GM21381 (cell line): ENCODE data around the gene GSG1L.
"Not testable (repeated sequence)": the region's sequence is repeated elsewhere in the genome, so short reads cannot be mapped to it uniquely, and the experiment has no call there.

Experiments
- ATAC-seq: cut with Tn5 transposase; IDR thresholded peaks from one replicate; pipeline ENCODE4 v1.9.1; 2021; ENCODE audit warnings: mild to moderate bottlenecking, moderate library complexity; ENCODE audit not compliant: unreplicated experiment

Gene GSG1L

DNA sequence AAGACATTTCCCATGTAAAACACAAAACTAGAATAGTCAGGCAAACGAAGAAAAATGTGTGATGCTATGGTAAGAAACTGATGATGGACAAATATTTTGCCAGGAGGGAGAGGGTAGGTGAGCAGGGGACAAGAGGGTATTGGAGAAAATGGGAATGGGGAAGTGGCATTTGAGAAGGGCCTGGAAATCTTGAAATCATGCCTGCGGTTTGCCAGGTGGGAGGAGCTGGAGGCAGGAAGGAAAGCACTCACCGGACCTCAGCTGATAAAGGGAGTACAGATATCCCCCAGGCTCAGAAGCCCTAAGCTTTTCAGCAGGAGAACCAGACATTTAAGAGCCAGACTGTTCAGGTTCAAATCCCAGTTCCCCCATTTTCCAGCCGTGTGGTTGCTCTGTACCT lies 103.6 kb downstream of the GSG1L start:
- no peak for ATAC-seq

- ATAC-seq = no peak
These were observed 109.3 kb downstream of the GSG1L start for GRCh38 chr16:27954191-27954590.

DNA sequence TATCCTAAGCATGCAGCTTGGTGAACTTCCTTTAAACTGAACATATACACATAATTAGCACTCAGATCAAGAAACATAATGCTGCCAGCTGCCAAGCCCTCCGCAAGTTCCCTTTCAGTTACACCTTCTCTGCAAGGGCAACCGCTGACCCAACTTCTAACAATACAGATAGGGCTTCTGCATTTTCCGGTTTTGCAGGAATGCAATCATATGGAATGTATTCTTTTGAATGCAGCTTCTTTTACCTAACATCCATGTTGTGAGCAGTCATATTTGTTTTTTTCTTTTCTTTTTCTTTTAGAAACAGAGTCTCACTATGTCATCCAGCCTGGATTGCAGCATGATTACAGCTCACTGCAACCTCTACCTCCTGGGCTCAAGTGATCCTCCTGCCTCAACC lies 110.7 kb downstream of the GSG1L start:
- no peak for ATAC-seq

DNA sequence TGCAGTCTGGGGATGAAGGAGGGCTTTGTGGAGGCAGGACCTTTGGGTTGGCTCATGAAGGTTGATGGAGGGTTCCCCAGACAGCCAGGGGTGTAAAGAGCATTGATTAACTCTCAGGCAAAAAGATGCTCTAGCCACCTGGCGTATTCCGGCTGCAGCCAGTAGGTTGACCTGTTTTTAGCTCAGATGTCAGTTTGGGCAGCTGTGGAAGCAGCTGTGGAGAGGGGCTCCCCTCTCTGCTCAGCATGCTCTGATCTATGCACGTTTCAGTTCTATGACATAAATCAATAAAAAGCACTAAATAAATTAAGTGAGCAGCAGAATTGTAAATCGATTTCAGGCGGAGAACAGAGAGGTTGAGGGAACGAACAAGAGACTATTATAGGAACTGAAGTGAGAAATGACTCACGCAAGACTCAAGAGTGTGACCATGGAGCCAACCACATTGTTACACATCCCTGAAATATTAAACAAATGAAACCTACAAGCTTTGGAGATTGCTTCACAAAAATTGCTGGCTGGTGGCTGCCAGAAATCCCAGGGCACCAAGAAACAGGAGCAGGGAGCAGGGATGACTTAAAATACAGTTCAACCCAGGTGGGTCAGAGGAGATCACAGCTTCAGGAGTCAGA lies 111.9 kb downstream of the GSG1L start:
- no peak for ATAC-seq

DNA sequence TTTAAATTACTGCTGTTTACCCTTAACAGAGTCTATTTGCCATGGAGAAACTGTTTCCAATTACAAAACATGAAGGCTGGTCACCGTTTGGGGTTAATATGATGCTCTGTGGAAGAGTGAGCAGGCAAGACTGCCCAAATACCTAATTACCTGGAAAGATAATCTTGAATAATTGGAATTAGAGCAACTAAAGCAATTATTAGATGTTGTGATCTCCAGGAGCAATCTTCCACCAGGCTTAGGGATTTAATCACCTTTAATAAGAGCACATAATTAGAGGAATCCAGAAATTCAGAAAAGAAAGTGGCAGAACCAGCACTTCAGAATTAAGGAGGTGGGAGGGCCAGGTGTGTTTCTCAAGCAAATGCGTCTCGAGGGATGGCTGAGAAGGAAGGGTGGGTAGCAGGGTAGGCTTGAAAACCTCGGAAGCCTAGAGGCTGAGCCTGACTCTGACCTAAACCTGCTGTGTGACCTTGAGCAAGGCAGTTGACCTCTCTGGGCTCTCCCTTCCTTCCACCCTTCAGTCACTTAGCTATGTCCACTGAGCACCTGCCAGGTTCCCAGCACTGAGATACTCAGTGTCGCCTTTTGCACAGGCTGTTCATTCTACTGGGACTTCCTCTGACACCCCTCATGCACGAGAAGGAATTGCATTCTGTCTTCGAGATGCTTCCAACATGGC lies 113.2 kb downstream of the GSG1L start:
- no peak for ATAC-seq

GRCh38 chr16:27947696-27948095 lies 115.8 kb downstream of the GSG1L start:
- no peak for ATAC-seq

DNA sequence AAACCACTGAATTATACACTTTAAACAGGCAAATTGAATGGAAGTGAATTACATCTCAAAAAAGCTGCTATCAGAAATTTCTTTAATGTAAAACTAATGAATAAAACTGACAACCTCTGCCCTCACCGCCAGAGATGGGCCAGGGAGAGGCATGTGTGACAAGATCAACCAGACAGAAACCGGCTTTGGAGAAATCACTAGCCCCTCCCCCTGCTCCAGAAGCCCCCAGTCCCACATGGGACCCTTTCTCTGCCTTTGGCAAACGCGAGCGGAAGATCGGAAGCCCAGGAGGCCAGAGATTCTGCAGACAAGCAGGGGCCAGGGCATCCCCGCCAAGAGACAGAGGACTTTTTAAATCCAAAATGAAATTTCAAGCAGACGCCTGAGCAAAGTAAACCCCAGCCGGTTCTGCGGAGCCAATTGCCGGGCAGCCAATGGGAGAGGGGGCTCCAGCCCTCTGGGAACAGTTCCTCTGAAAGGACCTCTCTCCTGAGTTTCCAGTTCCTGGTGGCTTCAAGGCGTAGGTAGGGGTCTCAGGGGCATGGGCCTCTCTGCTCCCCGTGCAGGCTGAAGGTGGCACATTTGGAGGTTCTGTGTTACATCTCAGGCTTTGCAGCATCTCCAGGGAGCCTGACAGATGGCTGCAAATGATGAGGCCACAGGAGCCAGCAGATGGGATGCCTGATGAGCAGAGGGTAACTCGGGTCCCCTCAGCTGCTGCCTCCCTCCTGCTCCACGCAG lies 118.1 kb downstream of the GSG1L start:
- no peak for ATAC-seq

GRCh38 chr16:27943766-27944165 lies 119.7 kb downstream of the GSG1L start:
- no peak for ATAC-seq

DNA sequence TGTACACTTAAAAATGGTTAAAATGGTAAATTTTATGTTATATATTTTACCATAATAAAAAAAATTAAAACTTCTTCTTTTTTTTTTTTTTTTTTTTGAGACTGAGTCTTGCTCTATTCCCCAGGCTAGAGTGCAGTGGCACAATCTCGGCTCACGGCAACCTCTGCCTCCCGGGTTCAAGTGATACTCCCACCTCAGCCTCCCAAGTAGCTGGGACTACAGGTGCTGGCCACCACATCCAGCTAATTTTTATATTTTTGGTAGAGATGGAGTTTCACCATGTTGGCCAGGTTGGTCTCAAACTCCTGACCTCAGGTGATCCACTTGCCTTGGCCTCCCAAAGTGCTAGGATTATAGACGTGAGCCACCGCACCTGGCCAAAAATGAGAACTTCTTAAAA lies 121.4 kb downstream of the GSG1L start:
- ATAC-seq = not testable (repeated sequence)

- ATAC-seq = no peak
These were observed 128.4 kb downstream of the GSG1L start for GRCh38 chr16:27935076-27935475.

DNA sequence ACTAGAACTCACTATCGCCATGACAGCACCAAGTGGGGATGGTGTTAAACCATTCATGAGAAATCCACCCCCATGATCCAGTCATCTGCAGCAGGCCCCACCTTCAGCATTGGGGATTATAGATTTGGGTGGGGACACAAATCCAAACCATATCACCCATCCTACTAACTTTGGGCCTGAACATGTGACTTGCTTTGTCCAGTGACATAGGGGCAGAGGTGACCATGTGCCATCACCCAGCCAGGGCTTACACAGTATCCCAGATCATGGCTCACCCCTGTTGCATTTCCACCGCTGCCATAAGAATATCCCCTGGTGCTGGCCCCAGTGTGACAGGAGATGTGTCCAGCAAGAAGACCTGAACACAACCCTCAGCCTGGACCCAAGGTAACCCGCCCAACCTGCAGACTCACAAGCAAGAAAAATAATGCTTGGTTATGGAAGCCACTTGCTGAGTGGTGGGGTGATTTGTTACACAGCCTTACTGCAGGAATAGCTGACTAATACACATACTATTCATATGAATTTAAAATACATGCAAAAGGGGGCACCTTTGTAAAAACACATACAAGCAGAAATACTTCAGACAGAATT lies 130.9 kb downstream of the GSG1L start:
- ATAC-seq = no peak

DNA sequence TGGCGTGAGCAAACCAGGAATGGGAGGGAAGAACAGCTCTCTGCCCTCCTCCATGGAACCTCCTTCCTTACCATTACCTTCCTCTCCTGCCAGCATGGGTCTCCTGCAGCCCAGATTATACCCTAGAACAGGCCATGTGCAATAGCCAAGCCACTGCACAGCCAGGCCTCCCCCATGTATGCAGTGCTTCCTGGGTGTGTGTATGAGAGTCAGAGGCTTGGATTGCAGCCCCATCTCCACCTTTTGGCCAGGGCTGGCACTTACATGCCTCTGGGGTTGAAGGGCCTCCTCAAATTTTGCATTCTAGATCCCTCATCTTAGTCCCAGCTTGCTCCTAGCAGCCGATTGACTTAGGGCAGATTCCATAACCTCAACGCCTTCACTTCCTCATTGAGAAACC lies 133.7 kb downstream of the GSG1L start:
- ATAC-seq = no peak

- ATAC-seq = no peak
These were observed 135.0 kb downstream of the GSG1L start for GRCh38 chr16:27928542-27928941.

DNA sequence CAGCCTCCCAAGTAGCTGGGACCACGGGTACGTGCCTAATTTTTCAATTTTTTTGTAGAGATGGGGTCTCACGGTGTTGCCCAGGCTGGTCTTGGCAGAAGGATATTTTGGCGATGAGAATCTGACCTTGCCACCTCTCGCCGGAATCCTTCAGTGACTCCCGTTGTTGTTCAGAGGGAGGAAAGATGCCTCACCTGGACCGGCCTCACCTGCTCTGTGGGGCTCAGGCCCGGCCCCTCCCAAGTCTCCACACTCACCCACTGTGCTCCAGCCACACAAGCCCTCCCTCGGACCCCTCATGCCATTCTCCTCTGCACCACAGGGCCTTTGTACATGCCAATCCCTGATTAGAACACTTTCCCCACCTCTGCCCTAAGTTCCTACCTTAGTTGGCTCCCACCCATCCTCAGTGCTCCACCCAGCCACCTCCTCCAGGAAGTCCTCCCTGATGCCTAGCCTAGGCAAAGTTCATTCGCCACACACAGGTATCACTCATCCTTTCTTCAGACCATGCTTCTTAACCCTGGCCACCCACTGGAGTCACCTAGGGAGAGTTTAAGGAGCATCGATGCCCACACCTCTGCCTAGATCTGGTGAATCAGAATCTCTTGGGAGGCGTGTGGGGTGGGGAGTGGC lies 136.1 kb downstream of the GSG1L start:
- no peak for ATAC-seq

- no peak for ATAC-seq
These were observed 137.9 kb downstream of the GSG1L start for GRCh38 chr16:27925612-27926011.

- ATAC-seq = no peak
These were observed 138.9 kb downstream of the GSG1L start for GRCh38 chr16:27924411-27925118.

- no peak for ATAC-seq
These were observed 139.8 kb downstream of the GSG1L start for GRCh38 chr16:27923751-27924150.

DNA sequence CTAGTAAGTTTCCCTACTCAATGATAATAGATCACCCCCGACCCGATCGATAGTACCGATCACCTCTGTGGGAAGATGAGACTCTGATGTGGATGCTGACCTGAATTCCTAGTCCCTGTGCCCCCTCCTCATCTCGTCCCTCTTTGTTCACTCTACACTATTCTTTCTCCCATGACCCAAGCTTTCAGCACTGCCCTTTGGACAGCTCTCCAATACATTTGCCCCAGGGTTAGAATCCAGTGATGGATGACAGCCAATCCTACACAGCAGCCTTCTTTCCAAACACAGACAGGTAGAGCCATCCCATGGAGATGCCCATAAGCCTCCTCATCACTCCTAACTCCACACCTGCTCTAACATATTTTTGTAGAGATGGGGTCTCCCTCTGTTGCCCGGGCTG lies 141.1 kb downstream of the GSG1L start:
- no peak for ATAC-seq

GRCh38 chr16:27921134-27921533 lies 142.4 kb downstream of the GSG1L start:
- no peak for ATAC-seq

GRCh38 chr16:27920391-27920891 lies 143.1 kb downstream of the GSG1L start:
- no peak for ATAC-seq
